HepG2 (cell line): ENCODE results near the gene TAMALIN. TPM values are rescaled to one million over a fixed set of nuclear protein-coding genes. Genes with fewer than 3 reads are reported as not detected.

ENCODE experiments used
- ATAC-seq: fragments of 200-7000 bp; cut with Tn5 transposase; 3 replicates; pipeline ENCODE4 v1.9.1; 2020; ENCODE audit warnings: mild to moderate bottlenecking, moderate library complexity
- BruUV-seq: library from RNA; stranded (reverse); fragments of 400-500 nt; replicated peaks from 2 replicates; lab custom pipeline; 2021; lab: Mats Ljungman, UMichigan
- CTCF ChIA-PET: fragments of 300-600 bp; formaldehyde crosslinking; extraction: SDS; loops from one replicate; lab custom pipeline; 2021; ENCODE audit warnings: low total read pairs, inconsistent platforms, low intra/inter-chr PET ratio; lab: Yijun Ruan, JAX
- POLR2A ChIA-PET: fragments of 350-600 bp; sonication (Branson Sonifier 250); formaldehyde crosslinking; loops from one replicate; lab custom pipeline; 2020; ENCODE audit warnings: antibody characterized with exemption, inconsistent platforms; lab: Yijun Ruan, JAX
- DNase-seq: peaks from one replicate; pipeline ENCODE4 v3.0.0-alpha.2; 2015; ENCODE audit warnings: low spot score
- FAIRE-seq: peaks from 3 replicates; lab custom pipeline; 2011; peaks lifted over from hg19 to GRCh38; lab: Jason Lieb, UNC
- H2AFZ ChIP-seq: one replicate; pipeline ENCODE4 v1.6.1; 2011; ENCODE audit warnings: low read length, inconsistent platforms
- H3K27ac ChIP-seq: fragments of 300-600 bp; 3 replicates; pipeline ENCODE4 v1.8.0; 2011; ENCODE audit warnings: mixed run types, mild to moderate bottlenecking, mixed read lengths, low read length, inconsistent platforms; ENCODE audit not compliant: insufficient read depth; ENCODE audit errors: extremely low read length
- H3K27me3 ChIP-seq, 2 experiments: fragments of 200-600 bp in 1 of 2; 2 replicates in 1 of 2; 3 replicates in 1 of 2; pipeline versions ENCODE4 v1.6.0 to v1.8.0; 2011; ENCODE audit warnings: low read length in 2 of 2, mild to moderate bottlenecking in 2 of 2, moderate library complexity in 2 of 2, inconsistent platforms in 1 of 2; ENCODE audit not compliant: insufficient read depth in 2 of 2, control insufficient read depth in 1 of 2
- H3K36me3 ChIP-seq, 2 experiments: fragments of 200-600 bp in 1 of 2; replicated peaks in 1 of 2; 2 replicates in 1 of 2; 3 replicates in 1 of 2; pipeline versions ENCODE4 v1.5.1 to v1.8.0; 2011; ENCODE audit warnings: low read length in 2 of 2, inconsistent platforms in 1 of 2; ENCODE audit not compliant: insufficient read depth in 2 of 2, control insufficient read depth in 1 of 2
- H3K4me1 ChIP-seq: 2 replicates; pipeline ENCODE4 v1.5.1; 2012; ENCODE audit warnings: low read length, inconsistent platforms; ENCODE audit not compliant: insufficient read depth
- H3K4me2 ChIP-seq: 2 replicates; pipeline ENCODE4 v1.6.0; 2011; ENCODE audit warnings: low read depth, low read length, inconsistent platforms
- H3K4me3 ChIP-seq, 3 experiments: fragments of 200-600 bp in 1 of 3; sonication (generic), shearing (Covaris generic) in 1 of 3; replicated peaks in 1 of 3; 2 replicates each; pipeline ENCODE4 v1.5.1; 2011 to 2016; ENCODE audit warnings: low read length in 3 of 3, inconsistent platforms in 2 of 3, low read depth in 2 of 3, mild to moderate bottlenecking in 2 of 3, control low read depth in 1 of 3, mixed read lengths in 1 of 3; ENCODE audit not compliant: insufficient read depth in 1 of 3
- H3K79me2 ChIP-seq: one replicate; pipeline ENCODE4 v1.6.1; 2011; ENCODE audit warnings: low read length, inconsistent platforms; ENCODE audit not compliant: insufficient read depth
- H3K9ac ChIP-seq: 2 replicates; pipeline ENCODE4 v1.6.0; 2011; ENCODE audit warnings: mild to moderate bottlenecking, low read depth, low read length, inconsistent platforms; ENCODE audit not compliant: insufficient read depth
- H3K9me3 ChIP-seq: 2 replicates; pipeline ENCODE4 v1.5.1; 2012; ENCODE audit warnings: mild to moderate bottlenecking, low read length
- H4K20me1 ChIP-seq: 2 replicates; pipeline ENCODE4 v1.6.0; 2011; ENCODE audit warnings: inconsistent platforms, mild to moderate bottlenecking, low read length, moderate library complexity; ENCODE audit not compliant: insufficient read depth
- ELF1 ChIP-seq: sonication (generic); formaldehyde crosslinking; IDR thresholded peaks from 2 replicates; pipeline ENCODE4 v1.4.0; 2020; ENCODE audit warnings: missing genetic modification reagents
- GATAD1 ChIP-seq: IDR thresholded peaks from 2 replicates; pipeline ENCODE4 v1.6.1; 2016; ENCODE audit warnings: missing genetic modification reagents, missing compliant biosample characterization
- HINFP ChIP-seq: sonication (generic); formaldehyde crosslinking; IDR thresholded peaks from 2 replicates; pipeline ENCODE4 v1.4.0; 2020; ENCODE audit warnings: low read depth, mild to moderate bottlenecking, missing genetic modification reagents
- KLF11 ChIP-seq: IDR thresholded peaks from 2 replicates; pipeline ENCODE4 v1.6.1; 2016; ENCODE audit warnings: missing compliant biosample characterization
- MAFK ChIP-seq, 2 experiments: IDR thresholded peaks in 1 of 2; conservative IDR thresholded peaks in 1 of 2; 2 replicates each; pipeline ENCODE4 v1.6.1; 2011; ENCODE audit warnings: improper control_type of control experiment in 2 of 2, low read length in 2 of 2
- PCBP1 ChIP-seq: fragments of 200-400 bp; formaldehyde crosslinking; IDR thresholded peaks from 2 replicates; pipeline ENCODE4 v1.6.1; 2017; ENCODE audit warnings: mild to moderate bottlenecking, low read depth, low read length, borderline replicate concordance
- RBM39 ChIP-seq: fragments of 200-400 bp; formaldehyde crosslinking; IDR thresholded peaks from one replicate; pipeline ENCODE4 v1.6.1; 2018; ENCODE audit warnings: antibody characterized with exemption, mild to moderate bottlenecking, low read depth, low read length; ENCODE audit not compliant: poor library complexity, severe bottlenecking
- TMF1 ChIP-seq: sonication (generic); formaldehyde crosslinking; IDR thresholded peaks from 2 replicates; pipeline ENCODE4 v1.8.1; 2022; ENCODE audit warnings: low read depth, missing genetic modification reagents
- ZNF3 ChIP-seq: IDR thresholded peaks from 2 replicates; pipeline ENCODE4 v1.7.0; 2017; ENCODE audit warnings: inconsistent platforms
- ZNF354B ChIP-seq: sonication (generic); formaldehyde crosslinking; IDR thresholded peaks from 2 replicates; pipeline ENCODE4 v1.8.0; 2022; ENCODE audit warnings: mild to moderate bottlenecking, missing genetic modification reagents
- ZNF501 ChIP-seq: sonication (generic); formaldehyde crosslinking; IDR thresholded peaks from 2 replicates; pipeline ENCODE4 v1.5.1; 2020; ENCODE audit warnings: mild to moderate bottlenecking, moderate library complexity, missing genetic modification reagents
- ZNF577 ChIP-seq: sonication (generic); formaldehyde crosslinking; IDR thresholded peaks from 2 replicates; pipeline ENCODE4 v1.4.0; 2020; ENCODE audit warnings: mild to moderate bottlenecking, low read depth, missing genetic modification reagents, borderline replicate concordance
- ZNF687 ChIP-seq: sonication (generic); formaldehyde crosslinking; IDR thresholded peaks from 2 replicates; pipeline ENCODE4 v1.5.1; 2020; ENCODE audit warnings: mild to moderate bottlenecking, missing genetic modification reagents, moderate library complexity
- WGBS: methylation state at CpG from one replicate; pipeline ENCODE4 v1.1.6; 2017; ENCODE audit warnings: low lambda C conversion rate; 5-methylcytosine and 5-hydroxymethylcytosine counted together
- in situ Hi-C: cut with HindIII; loops from 2 replicates; pipeline ENCODE4 v1.10.0; 2017; ENCODE audit warnings: low pct_unique_long_range_greater_than_20kb; ENCODE audit not compliant: extremely low pct_ligation_motif_present
- intact Hi-C: fragments of 100-400 bp; cut with micrococcal nuclease; formaldehyde crosslinking; loops from one replicate; pipeline ENCODE4 v1.10.0; 2022; ENCODE audit not compliant: unreplicated experiment
- polyA plus RNA-seq, 8 experiments: library from polyadenylated mRNA; depleted of rRNA in 3 of 8; stranded (reverse) in 7 of 8; unstranded in 1 of 8; fragments of >200 nt; fragmentation: Illumina TruSeq in 4 of 8; extraction: Trizol in 4 of 8; gene quantifications; 2 replicates each; pipeline versions ENCODE4 v1.2.1 to v1.2.3, GENCODE V29; 2011 to 2016; ENCODE audit warnings: low read depth in 4 of 8, missing spikeins in 1 of 8, mixed read lengths in 1 of 8; ENCODE audit not compliant: insufficient read depth in 1 of 8
- total RNA-seq, 5 experiments: library from RNA; depleted of rRNA; stranded (reverse); fragments of >200 nt; fragmentation: Illumina TruSeq; extraction: Trizol; gene quantifications; 2 replicates each; pipeline ENCODE4 v1.2.3, GENCODE V29; 2016; ENCODE audit warnings: low read depth in 1 of 5
- TF ChIP-seq, protein P1 (sequence below): sonication (generic); formaldehyde crosslinking; IDR thresholded peaks from 2 replicates; pipeline ENCODE4 v1.4.0; 2020; ENCODE audit warnings: mild to moderate bottlenecking, missing genetic modification reagents
- TF ChIP-seq, protein P2 (sequence below): sonication (generic); formaldehyde crosslinking; IDR thresholded peaks from 2 replicates; pipeline ENCODE4 v1.5.1; 2020; ENCODE audit warnings: mild to moderate bottlenecking, missing genetic modification reagents, borderline replicate concordance

Gene TAMALIN
- total and polyA plus RNA-seq, 2 of the 13 experiments (the other 11 are each of a cell fraction or from before 2014, with no cell fraction given), result 2.9 to 10.9 TPM

DNA sequence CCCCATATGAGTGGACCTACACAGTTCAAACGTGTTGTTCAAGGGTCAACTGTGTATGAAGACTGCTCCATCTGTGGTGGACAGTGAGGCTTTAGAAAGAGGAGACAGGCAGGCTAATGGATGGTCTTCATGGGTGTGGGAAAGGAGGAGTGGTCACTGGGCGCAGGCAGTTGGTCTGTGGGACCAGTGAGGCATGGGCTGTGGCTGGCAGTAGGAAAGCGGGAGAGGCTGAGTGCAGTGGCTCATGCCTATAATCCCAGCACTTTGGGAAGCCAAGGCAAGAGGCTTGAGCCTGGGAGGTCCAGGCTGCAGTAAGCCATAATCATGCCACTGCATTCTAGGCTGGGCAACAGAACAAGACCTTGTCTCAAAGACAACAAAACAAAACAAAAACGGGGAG, 42.5 kb downstream of the TAMALIN start:
- no peak overlapping the region for H2AFZ ChIP-seq
- H3K4me3 ChIP-seq, result no peak overlapping the region
- intact Hi-C loops, result no loop called here
- peaks cover 66% of the 10 kb centered on the region for H3K4me1 ChIP-seq
- H3K9me3 ChIP-seq, result no peaks in the 10 kb centered on the region
- no TSS peak for BruUV-seq
- H3K27ac ChIP-seq, result no peak overlapping the region
- 52% methylated on average over 4 of the region's 4 CpGs for WGBS
- ATAC-seq (no peak), DNase-seq (no peak), FAIRE-seq (no peak)
- H3K36me3 ChIP-seq, result peaks cover 0 to 5% of the 10 kb centered on the region in 2 experiments; a peak in 1 of 5 replicates
- peaks cover 21% of the 10 kb centered on the region for H3K79me2 ChIP-seq
- no peak overlapping the region for H3K9ac ChIP-seq
- H3K4me2 ChIP-seq, result no peak overlapping the region
- in situ Hi-C loops, result no loop called here
- POLR2A ChIA-PET, result no interaction called here
- no peaks in the 10 kb centered on the region; a peak in 1 of 5 replicates for H3K27me3 ChIP-seq
- H4K20me1 ChIP-seq, result peaks cover 7% of the 10 kb centered on the region; the same call in 1 of the 2 replicates
- TF ChIP-seq HINFP (CRISPR knock-in tag) (no peak), ZNF3 (CRISPR knock-in tag) (no peak), ZNF577 (CRISPR knock-in tag) (no peak), KLF11 (CRISPR knock-in tag) (no peak), ZNF501 (CRISPR knock-in tag) (no peak), ZNF354B (CRISPR knock-in tag) (no peak), TMF1 (CRISPR knock-in tag) (no peak), MAFK (conservative IDR thresholded peaks at IDR 0.05 in 1 of 2, IDR thresholded peaks at IDR 0.05 in 1 of 2; ENCODE audit: low read length in 2 of 2) (no peak), RBM39 (no peak), PCBP1 (no peak), ELF1 (CRISPR knock-in tag) (no peak), ZNF687 (CRISPR knock-in tag) (no peak), GATAD1 (CRISPR knock-in tag) (no peak)
- TF ChIP-seq, protein P1, sequence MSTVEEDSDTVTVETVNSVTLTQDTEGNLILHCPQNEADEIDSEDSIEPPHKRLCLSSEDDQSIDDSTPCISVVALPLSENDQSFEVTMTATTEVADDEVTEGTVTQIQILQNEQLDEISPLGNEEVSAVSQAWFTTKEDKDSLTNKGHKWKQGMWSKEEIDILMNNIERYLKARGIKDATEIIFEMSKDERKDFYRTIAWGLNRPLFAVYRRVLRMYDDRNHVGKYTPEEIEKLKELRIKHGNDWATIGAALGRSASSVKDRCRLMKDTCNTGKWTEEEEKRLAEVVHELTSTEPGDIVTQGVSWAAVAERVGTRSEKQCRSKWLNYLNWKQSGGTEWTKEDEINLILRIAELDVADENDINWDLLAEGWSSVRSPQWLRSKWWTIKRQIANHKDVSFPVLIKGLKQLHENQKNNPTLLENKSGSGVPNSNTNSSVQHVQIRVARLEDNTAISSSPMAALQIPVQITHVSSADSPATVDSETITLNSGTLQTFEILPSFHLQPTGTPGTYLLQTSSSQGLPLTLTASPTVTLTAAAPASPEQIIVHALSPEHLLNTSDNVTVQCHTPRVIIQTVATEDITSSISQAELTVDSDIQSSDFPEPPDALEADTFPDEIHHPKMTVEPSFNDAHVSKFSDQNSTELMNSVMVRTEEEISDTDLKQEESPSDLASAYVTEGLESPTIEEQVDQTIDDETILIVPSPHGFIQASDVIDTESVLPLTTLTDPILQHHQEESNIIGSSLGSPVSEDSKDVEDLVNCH (CRISPR knock-in tag), result no peak
- TF ChIP-seq, protein P2, sequence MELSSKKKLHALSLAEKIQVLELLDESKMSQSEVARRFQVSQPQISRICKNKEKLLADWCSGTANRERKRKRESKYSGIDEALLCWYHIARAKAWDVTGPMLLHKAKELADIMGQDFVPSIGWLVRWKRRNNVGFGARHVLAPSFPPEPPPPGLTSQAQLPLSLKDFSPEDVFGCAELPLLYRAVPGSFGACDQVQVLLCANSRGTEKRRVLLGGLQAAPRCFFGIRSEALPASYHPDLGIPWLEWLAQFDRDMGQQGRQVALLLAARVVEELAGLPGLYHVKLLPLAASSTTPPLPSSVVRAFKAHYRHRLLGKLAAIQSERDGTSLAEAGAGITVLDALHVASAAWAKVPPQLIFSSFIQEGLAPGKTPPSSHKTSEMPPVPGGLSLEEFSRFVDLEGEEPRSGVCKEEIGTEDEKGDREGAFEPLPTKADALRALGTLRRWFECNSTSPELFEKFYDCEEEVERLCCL (CRISPR knock-in tag), result no peak
- CTCF ChIA-PET, result no interaction called here
